Smooth muscle cell (in vitro differentiated cells): ENCODE results near the gene ADGRA1. TPM values are rescaled to one million over a fixed set of nuclear protein-coding genes. Genes with fewer than 3 reads are reported as not detected.
A peak's percentile ranks its signal among the peaks of the same experiment; 100 is the strongest.
"Not testable (repeated sequence)": the region's sequence is repeated elsewhere in the genome, so short reads cannot be mapped to it uniquely, and the experiment has no call there.

Source experiments
- DNase-seq: peaks from one replicate; lab custom pipeline; 2025; ENCODE audit not compliant: unreplicated experiment; lab: John Stamatoyannopoulos, UW
- H2AFZ ChIP-seq: fragments of 200-600 bp; sonication (generic); 2 replicates; pipeline ENCODE4 v1.6.0; 2016; ENCODE audit warnings: antibody characterized with exemption, low read depth, mild to moderate bottlenecking
- H3F3A ChIP-seq: fragments of 200-600 bp; sonication (generic); 2 replicates; pipeline ENCODE4 v1.6.0; 2017; ENCODE audit warnings: antibody characterized with exemption, low read depth
- H3K27ac ChIP-seq: fragments of 200-600 bp; sonication (generic); 2 replicates; pipeline ENCODE4 v1.5.1; 2016; ENCODE audit warnings: low read depth, mild to moderate bottlenecking
- H3K27me3 ChIP-seq: fragments of 200-600 bp; sonication (generic); 2 replicates; pipeline ENCODE4 v1.6.1; 2016; ENCODE audit warnings: low read depth, mild to moderate bottlenecking
- H3K36me3 ChIP-seq: fragments of 200-600 bp; sonication (generic); 2 replicates; pipeline ENCODE4 v1.5.1; 2016; ENCODE audit warnings: low read depth
- H3K4me1 ChIP-seq: fragments of 200-600 bp; sonication (generic); 2 replicates; pipeline ENCODE4 v1.5.1; 2016; ENCODE audit warnings: low read depth
- H3K4me2 ChIP-seq: fragments of 200-600 bp; sonication (generic); 2 replicates; pipeline ENCODE4 v1.6.0; 2016; ENCODE audit warnings: mild to moderate bottlenecking
- H3K4me3 ChIP-seq: fragments of 200-600 bp; sonication (generic); 2 replicates; pipeline ENCODE4 v1.5.1; 2016; ENCODE audit warnings: mild to moderate bottlenecking
- H3K79me2 ChIP-seq: fragments of 200-600 bp; sonication (generic); 2 replicates; pipeline ENCODE4 v1.6.0; 2016; ENCODE audit warnings: low read depth, mild to moderate bottlenecking
- H3K9ac ChIP-seq: fragments of 200-600 bp; sonication (generic); 2 replicates; pipeline ENCODE4 v1.6.0; 2016; ENCODE audit warnings: low read depth
- H3K9me3 ChIP-seq: fragments of 200-600 bp; sonication (generic); replicated peaks from 2 replicates; pipeline ENCODE4 v1.5.1; 2016; ENCODE audit warnings: low read depth
- H4K20me1 ChIP-seq: fragments of 200-600 bp; sonication (generic); 2 replicates; pipeline ENCODE4 v1.6.0; 2016; ENCODE audit warnings: low read depth
- WGBS: methylation state at CpG from one replicate; pipeline ENCODE4 v1.1.7; 2016; ENCODE audit warnings: low lambda C conversion rate; 5-methylcytosine and 5-hydroxymethylcytosine counted together
- polyA plus RNA-seq: library from polyadenylated mRNA; unstranded; fragments of >200 nt; fragmentation: Nextera tagmentation; extraction: Ambion mirVana; gene quantifications from 2 replicates; pipeline ENCODE4 v1.2.1, GENCODE V29; 2016
- total RNA-seq: library from RNA; depleted of rRNA; stranded (reverse); fragments of >200 nt; gene quantifications from 2 replicates; pipeline ENCODE4 v1.2.3, GENCODE V29; 2014
- TF ChIP-seq, protein P1 (sequence below): fragments of 200-600 bp; sonication (generic); IDR thresholded peaks from 2 replicates; pipeline ENCODE4 v1.5.1; 2017; ENCODE audit warnings: borderline replicate concordance, mild to moderate bottlenecking, antibody characterized with exemption; ENCODE audit not compliant: insufficient read depth, poor library complexity, severe bottlenecking

Gene ADGRA1
- total and polyA plus RNA-seq, 2 experiments from 2014 or later = not detected

GRCh38 chr10:133150226-133150625 lies 62.5 kb downstream of the ADGRA1 start:
- Histone ChIP-seq H2AFZ (no peak overlapping the region), H3K36me3 (no peaks in the 10 kb centered on the region), H3K9me3 (no peaks in the 10 kb centered on the region), H3K79me2 (no peaks in the 10 kb centered on the region), H3K27ac (no peak overlapping the region), H3F3A (no peaks in the 10 kb centered on the region), H4K20me1 (no peaks in the 10 kb centered on the region), H3K27me3 (no peaks in the 10 kb centered on the region), H3K4me1 (peaks cover 7% of the 10 kb centered on the region), H3K4me2 (no peak overlapping the region), H3K4me3 (no peak overlapping the region), H3K9ac (no peak overlapping the region)
- DNase-seq = no peak
- 98% methylated on average over 8 of the region's 8 CpGs for WGBS
- TF ChIP-seq, protein P1, sequence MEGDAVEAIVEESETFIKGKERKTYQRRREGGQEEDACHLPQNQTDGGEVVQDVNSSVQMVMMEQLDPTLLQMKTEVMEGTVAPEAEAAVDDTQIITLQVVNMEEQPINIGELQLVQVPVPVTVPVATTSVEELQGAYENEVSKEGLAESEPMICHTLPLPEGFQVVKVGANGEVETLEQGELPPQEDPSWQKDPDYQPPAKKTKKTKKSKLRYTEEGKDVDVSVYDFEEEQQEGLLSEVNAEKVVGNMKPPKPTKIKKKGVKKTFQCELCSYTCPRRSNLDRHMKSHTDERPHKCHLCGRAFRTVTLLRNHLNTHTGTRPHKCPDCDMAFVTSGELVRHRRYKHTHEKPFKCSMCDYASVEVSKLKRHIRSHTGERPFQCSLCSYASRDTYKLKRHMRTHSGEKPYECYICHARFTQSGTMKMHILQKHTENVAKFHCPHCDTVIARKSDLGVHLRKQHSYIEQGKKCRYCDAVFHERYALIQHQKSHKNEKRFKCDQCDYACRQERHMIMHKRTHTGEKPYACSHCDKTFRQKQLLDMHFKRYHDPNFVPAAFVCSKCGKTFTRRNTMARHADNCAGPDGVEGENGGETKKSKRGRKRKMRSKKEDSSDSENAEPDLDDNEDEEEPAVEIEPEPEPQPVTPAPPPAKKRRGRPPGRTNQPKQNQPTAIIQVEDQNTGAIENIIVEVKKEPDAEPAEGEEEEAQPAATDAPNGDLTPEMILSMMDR = no peak

DNA sequence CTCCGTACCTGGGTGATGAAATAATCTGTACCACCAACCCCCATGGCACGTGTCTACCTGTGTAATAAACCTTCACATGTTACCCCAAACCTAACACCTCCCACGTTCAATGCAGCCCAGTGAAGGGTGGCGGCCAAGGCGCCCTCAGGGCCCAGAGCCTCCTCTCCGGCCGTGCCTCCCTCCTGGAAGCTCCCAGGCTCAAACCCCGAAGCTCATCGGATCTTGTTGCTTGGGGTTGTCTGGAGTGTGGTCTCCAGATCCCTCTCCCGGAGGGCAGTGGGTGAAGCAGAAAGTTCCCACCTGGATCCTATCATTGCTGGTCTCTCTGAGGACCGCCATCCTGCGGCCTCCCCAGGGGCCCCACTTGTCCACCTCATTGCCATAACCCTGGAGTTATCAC lies 62.9 kb downstream of the ADGRA1 start:
- no peak overlapping the region for H2AFZ ChIP-seq
- H3K4me2 ChIP-seq = no peak overlapping the region
- no peak for DNase-seq
- 88% methylated on average over 11 of the region's 12 CpGs for WGBS
- H3K27ac ChIP-seq = no peak overlapping the region
- no peaks in the 10 kb centered on the region for H3K9me3 ChIP-seq
- H3K4me3 ChIP-seq = no peak overlapping the region
- H3F3A ChIP-seq = no peaks in the 10 kb centered on the region
- H3K4me1 ChIP-seq = peaks cover 7% of the 10 kb centered on the region
- H3K36me3 ChIP-seq = no peaks in the 10 kb centered on the region
- H4K20me1 ChIP-seq = no peaks in the 10 kb centered on the region
- no peaks in the 10 kb centered on the region for H3K27me3 ChIP-seq
- TF ChIP-seq, protein P1 = no peak
- H3K79me2 ChIP-seq = no peaks in the 10 kb centered on the region
- H3K9ac ChIP-seq = no peak overlapping the region

- H2AFZ ChIP-seq, H3K79me2 ChIP-seq, H3K9ac ChIP-seq, H3K4me2 ChIP-seq, H3K27me3 ChIP-seq, H3K9me3 ChIP-seq, H3K27ac ChIP-seq, H3K4me3 ChIP-seq, H3K36me3 ChIP-seq, DNase-seq, H3F3A ChIP-seq, H3K4me1 ChIP-seq, H4K20me1 ChIP-seq: not testable (repeated sequence)
- 69% methylated on average over 3 of the region's 3 CpGs for WGBS
Observed at GRCh38 chr10:133151071-133151470, 63.3 kb downstream of the ADGRA1 start.

DNA sequence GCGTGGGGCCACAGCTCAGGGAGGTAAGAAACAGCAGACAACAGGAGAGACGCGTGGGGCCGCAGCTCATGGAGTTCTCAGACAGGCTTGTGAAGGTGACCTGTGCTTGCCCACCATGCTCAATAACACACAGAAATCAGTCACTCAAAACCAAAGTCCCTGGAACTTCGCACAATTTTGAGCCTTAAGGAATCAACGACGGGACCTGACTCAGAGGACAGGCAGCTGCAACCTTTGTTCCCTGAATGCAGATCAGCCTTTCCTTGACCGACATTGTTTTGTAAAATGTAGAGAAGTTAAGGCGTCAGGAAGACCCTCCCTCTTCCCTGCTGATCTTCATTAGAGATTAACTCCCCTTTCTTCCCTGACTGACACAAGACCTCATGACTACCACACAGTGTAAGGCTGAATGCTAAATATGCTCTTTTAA lies 63.8 kb downstream of the ADGRA1 start:
- H3K4me1 ChIP-seq = peaks cover 7% of the 10 kb centered on the region
- H3F3A ChIP-seq = no peaks in the 10 kb centered on the region
- no peaks in the 10 kb centered on the region for H3K36me3 ChIP-seq
- no peak overlapping the region for H3K4me3 ChIP-seq
- H3K9ac ChIP-seq = no peak overlapping the region
- peak overlapping the region; percentile 35 for H3K4me2 ChIP-seq
- no peaks in the 10 kb centered on the region for H3K79me2 ChIP-seq
- H3K27ac ChIP-seq = no peak overlapping the region
- no peaks in the 10 kb centered on the region for H3K9me3 ChIP-seq
- no peaks in the 10 kb centered on the region for H3K27me3 ChIP-seq
- no peaks in the 10 kb centered on the region for H4K20me1 ChIP-seq
- no peak overlapping the region for H2AFZ ChIP-seq
- no peak for DNase-seq
- TF ChIP-seq, protein P1 = no peak
- WGBS = 16% methylated on average over 9 of the region's 9 CpGs
